ENCODE measurements around the gene RNF224. TPM values are rescaled to one million over a fixed set of nuclear protein-coding genes. Genes with fewer than 3 reads are reported as not detected.

Gene RNF224
- total and polyA plus RNA-seq, 2 experiments from 2014 or later = 0.63 TPM; not detected in 1

DNA sequence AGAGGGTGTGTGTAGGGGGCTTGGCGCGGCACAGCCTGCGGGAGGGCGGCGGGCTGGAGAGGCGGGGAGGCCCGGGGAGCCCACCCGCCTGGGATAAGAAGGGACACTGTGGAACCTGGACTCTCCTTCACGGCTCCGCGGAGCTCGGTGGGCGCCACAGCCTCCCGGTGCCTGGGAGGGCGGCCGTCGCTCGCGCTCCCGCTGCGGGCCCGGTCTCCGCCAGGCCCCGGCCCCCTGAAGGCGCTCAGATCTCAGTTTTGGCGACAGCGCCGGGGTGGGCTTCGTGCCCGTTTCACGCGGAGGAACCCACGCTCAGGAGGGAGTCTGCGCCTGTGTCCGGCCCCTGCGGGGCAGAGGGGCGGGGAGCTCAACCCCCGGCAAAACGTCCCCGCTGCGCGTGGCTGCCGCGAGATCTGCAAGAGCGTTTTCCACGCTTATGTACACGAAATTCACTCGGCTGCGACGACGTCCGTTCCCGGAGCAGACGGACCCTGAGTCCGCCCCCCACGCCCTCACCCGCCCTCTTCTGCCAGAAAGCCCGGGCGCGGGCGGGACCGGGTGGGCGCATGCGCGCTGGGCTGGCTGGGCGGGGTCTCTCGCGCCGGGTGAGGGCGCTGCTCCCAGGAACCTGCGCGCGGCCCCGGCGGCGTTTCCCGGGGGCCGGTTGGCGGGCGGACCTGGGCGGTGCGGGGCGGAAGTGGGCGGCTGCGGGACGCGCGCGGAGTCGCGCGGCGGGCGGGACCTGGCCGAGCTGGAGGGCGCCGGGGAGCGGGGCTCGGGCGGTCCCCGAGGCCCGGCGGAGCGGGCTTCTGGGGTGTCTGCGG lies 27.5 kb downstream of the RNF224 start, which contains the start of gene NELFB:
Gene NELFB (plus strand): TSS at position 704 of the 824 bp plus-strand sequence.
- Histone ChIP-seq H3K9me2 (ENCODE audit: insufficient read depth) (no peaks in the 10 kb centered on the region), H3F3A (replicated peaks; ENCODE audit: low read depth) (peaks cover 12% of the 10 kb centered on the region), H3K4me3 (peak within 1 kb of the TSS; percentile 96), H3K4me2 (peak within 1 kb of the TSS; percentile 98), H3K27me3 (ENCODE audit: insufficient read depth) (peaks cover 4% of the 10 kb centered on the region; the same call in 1 of the 2 replicates), H3K36me3 (ENCODE audit: insufficient read depth) (peaks cover 9% of the 10 kb centered on the region), H3K27ac (ENCODE audit: low read depth) (no peak within 1 kb of the TSS), H4K20me1 (replicated peaks; ENCODE audit: insufficient read depth) (no peaks in the 10 kb centered on the region; the same call in 1 of the 2 replicates), H2AFZ (peak within 1 kb of the TSS; percentile 94), H3K4me1 (ENCODE audit: insufficient read depth) (peaks cover 13% of the 10 kb centered on the region; the same call in 1 of the 2 replicates), H3K79me2 (replicated peaks; ENCODE audit: insufficient read depth) (peaks cover 24% of the 10 kb centered on the region)
- H3K36me3 Mint-ChIP-seq (ENCODE audit: low read depth) = peaks cover 19% of the 10 kb centered on the region; the same call in 2 of the 3 replicates
- H3K4me3 Mint-ChIP-seq = peak within 1 kb of the TSS; percentile 89
- ATAC-seq (peak; percentile 65), DNase-seq (ENCODE audit: low spot score) (peak; percentile 88)
- peak; percentile 37; the same call in 1 of the 2 replicates for TF ChIP-seq CREB1 (CRISPR knock-in tag; IDR thresholded peaks at IDR 0.05; ENCODE audit: low read depth)
- TF ChIP-seq ZNF114 (CRISPR knock-in tag; IDR thresholded peaks at IDR 0.05) = no peak
- TF ChIP-seq POLR2AphosphoS5 (IDR thresholded peaks at IDR 0.05; ENCODE audit: low read depth) = peak; percentile 95
- H3K9me3 Mint-ChIP-seq = no peaks in the 10 kb centered on the region
- H3K4me1 Mint-ChIP-seq = peaks cover 11% of the 10 kb centered on the region
- peak within 1 kb of the TSS; percentile 28; the same call in 1 of the 2 replicates for H3K27ac Mint-ChIP-seq
- H3K27me3 Mint-ChIP-seq (ENCODE audit: insufficient read depth, low read depth, poor library complexity) = peaks cover 21% of the 10 kb centered on the region

DNA sequence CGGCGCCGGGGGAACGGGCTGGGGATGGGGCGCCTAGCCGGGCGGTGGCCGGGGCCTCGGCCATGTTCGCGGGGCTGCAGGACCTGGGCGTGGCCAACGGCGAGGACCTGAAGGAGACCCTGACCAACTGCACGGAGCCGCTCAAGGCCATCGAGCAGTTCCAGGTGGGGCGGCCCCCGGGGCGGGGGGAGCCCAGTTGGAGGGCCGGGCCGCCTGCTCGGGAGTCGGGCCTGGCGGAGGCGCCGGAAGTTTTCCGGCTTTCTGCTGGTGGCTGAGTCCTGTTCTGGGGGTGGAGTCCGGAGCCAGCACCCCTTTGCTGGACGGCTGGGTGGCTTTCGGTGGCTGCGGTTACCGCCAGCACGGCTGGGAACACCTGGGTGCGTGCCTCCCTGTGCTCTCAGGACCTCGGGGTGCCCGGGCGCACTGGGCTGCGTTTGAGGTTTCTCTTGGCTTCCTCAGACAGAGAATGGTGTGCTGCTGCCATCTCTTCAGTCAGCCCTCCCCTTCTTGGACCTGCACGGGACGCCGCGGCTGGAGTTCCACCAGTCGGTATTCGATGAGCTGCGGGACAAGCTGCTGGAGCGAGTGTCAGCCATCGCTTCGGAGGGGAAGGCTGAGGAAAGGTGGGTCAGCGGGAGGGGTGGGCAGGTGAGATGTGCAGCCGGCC lies 28.3 kb downstream of the RNF224 start:
- H3K4me3 Mint-ChIP-seq = peak overlapping the region; percentile 89
- peak; percentile 29 for ATAC-seq
- TF ChIP-seq STAT1 (IDR thresholded peaks at IDR 0.05; ENCODE audit: unreplicated experiment) (no peak), EZH2phosphoT487 (IDR thresholded peaks at IDR 0.05; ENCODE audit: unreplicated experiment) (no peak), ZNF331 (CRISPR knock-in tag; IDR thresholded peaks at IDR 0.05; ENCODE audit: low read depth) (no peak), ZNF114 (CRISPR knock-in tag; IDR thresholded peaks at IDR 0.05) (no peak), CREB1 (CRISPR knock-in tag; IDR thresholded peaks at IDR 0.05; ENCODE audit: low read depth) (no peak)
- TF ChIP-seq, protein P1, sequence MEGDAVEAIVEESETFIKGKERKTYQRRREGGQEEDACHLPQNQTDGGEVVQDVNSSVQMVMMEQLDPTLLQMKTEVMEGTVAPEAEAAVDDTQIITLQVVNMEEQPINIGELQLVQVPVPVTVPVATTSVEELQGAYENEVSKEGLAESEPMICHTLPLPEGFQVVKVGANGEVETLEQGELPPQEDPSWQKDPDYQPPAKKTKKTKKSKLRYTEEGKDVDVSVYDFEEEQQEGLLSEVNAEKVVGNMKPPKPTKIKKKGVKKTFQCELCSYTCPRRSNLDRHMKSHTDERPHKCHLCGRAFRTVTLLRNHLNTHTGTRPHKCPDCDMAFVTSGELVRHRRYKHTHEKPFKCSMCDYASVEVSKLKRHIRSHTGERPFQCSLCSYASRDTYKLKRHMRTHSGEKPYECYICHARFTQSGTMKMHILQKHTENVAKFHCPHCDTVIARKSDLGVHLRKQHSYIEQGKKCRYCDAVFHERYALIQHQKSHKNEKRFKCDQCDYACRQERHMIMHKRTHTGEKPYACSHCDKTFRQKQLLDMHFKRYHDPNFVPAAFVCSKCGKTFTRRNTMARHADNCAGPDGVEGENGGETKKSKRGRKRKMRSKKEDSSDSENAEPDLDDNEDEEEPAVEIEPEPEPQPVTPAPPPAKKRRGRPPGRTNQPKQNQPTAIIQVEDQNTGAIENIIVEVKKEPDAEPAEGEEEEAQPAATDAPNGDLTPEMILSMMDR (conservative IDR thresholded peaks at IDR 0.05; ENCODE audit: low read depth in 2 of 2) = no peak
- TF ChIP-seq, protein P2, sequence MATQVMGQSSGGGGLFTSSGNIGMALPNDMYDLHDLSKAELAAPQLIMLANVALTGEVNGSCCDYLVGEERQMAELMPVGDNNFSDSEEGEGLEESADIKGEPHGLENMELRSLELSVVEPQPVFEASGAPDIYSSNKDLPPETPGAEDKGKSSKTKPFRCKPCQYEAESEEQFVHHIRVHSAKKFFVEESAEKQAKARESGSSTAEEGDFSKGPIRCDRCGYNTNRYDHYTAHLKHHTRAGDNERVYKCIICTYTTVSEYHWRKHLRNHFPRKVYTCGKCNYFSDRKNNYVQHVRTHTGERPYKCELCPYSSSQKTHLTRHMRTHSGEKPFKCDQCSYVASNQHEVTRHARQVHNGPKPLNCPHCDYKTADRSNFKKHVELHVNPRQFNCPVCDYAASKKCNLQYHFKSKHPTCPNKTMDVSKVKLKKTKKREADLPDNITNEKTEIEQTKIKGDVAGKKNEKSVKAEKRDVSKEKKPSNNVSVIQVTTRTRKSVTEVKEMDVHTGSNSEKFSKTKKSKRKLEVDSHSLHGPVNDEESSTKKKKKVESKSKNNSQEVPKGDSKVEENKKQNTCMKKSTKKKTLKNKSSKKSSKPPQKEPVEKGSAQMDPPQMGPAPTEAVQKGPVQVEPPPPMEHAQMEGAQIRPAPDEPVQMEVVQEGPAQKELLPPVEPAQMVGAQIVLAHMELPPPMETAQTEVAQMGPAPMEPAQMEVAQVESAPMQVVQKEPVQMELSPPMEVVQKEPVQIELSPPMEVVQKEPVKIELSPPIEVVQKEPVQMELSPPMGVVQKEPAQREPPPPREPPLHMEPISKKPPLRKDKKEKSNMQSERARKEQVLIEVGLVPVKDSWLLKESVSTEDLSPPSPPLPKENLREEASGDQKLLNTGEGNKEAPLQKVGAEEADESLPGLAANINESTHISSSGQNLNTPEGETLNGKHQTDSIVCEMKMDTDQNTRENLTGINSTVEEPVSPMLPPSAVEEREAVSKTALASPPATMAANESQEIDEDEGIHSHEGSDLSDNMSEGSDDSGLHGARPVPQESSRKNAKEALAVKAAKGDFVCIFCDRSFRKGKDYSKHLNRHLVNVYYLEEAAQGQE (IDR thresholded peaks at IDR 0.05; ENCODE audit: unreplicated experiment) = no peak
- TF ChIP-seq, protein P3, sequence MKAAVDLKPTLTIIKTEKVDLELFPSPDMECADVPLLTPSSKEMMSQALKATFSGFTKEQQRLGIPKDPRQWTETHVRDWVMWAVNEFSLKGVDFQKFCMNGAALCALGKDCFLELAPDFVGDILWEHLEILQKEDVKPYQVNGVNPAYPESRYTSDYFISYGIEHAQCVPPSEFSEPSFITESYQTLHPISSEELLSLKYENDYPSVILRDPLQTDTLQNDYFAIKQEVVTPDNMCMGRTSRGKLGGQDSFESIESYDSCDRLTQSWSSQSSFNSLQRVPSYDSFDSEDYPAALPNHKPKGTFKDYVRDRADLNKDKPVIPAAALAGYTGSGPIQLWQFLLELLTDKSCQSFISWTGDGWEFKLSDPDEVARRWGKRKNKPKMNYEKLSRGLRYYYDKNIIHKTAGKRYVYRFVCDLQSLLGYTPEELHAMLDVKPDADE (IDR thresholded peaks at IDR 0.05) = no peak; the same call in 1 of the 2 replicates

More for the DNA sequence above, 28.3 kb downstream of the RNF224 start:
- H3K27me3 Mint-ChIP-seq (ENCODE audit: insufficient read depth, low read depth, poor library complexity) = peaks cover 16% of the 10 kb centered on the region
- Histone ChIP-seq H4K20me1 (replicated peaks; ENCODE audit: insufficient read depth) (no peaks in the 10 kb centered on the region; the same call in 1 of the 2 replicates), H3F3A (replicated peaks; ENCODE audit: low read depth) (peaks cover 12% of the 10 kb centered on the region), H2AFZ (no peak overlapping the region), H3K4me1 (ENCODE audit: insufficient read depth) (peaks cover 13% of the 10 kb centered on the region; the same call in 1 of the 2 replicates), H3K27me3 (ENCODE audit: insufficient read depth) (peaks cover 4% of the 10 kb centered on the region; the same call in 1 of the 2 replicates), H3K36me3 (ENCODE audit: insufficient read depth) (peaks cover 9% of the 10 kb centered on the region), H3K4me3 (peak overlapping the region; percentile 96), H3K27ac (ENCODE audit: low read depth) (no peak overlapping the region), H3K4me2 (peak overlapping the region; percentile 94), H3K79me2 (replicated peaks; ENCODE audit: insufficient read depth) (peaks cover 24% of the 10 kb centered on the region), H3K9me2 (ENCODE audit: insufficient read depth) (no peaks in the 10 kb centered on the region)
- no peaks in the 10 kb centered on the region for H3K9me3 Mint-ChIP-seq
- H3K4me1 Mint-ChIP-seq = peaks cover 8% of the 10 kb centered on the region
- no peak overlapping the region; the same call in 1 of the 2 replicates for H3K27ac Mint-ChIP-seq
- H3K36me3 Mint-ChIP-seq (ENCODE audit: low read depth) = peaks cover 19% of the 10 kb centered on the region; the same call in 2 of the 3 replicates
- DNase-seq (ENCODE audit: low spot score) = peak; percentile 67
